GM21526 (cell line): ENCODE measurements around the gene AKIRIN2.

Experiments
- ATAC-seq: cut with Tn5 transposase; IDR thresholded peaks from one replicate; pipeline ENCODE4 v1.9.1; 2021; ENCODE audit warnings: moderate library complexity; ENCODE audit not compliant: unreplicated experiment, low FRiP score

The AKIRIN2 gene

GRCh38 chr6:87701676-87702588 is at the start of gene AKIRIN2:
TSS of gene AKIRIN2 (minus strand) at chr6:87702233. CDS start at chr6:87701684, 549 bp downstream.
- ATAC-seq: peak; percentile 60

GRCh38 chr6:87747646-87748045 is 45.6 kb upstream of the AKIRIN2 start:
- ATAC-seq: no peak

- no peak for ATAC-seq
Observed at GRCh38 chr6:87745966-87746721, 44.1 kb upstream of the AKIRIN2 start.

- no peak for ATAC-seq
Observed at GRCh38 chr6:87743454-87743853, 41.4 kb upstream of the AKIRIN2 start.

GRCh38 chr6:87742106-87742505 is 40.1 kb upstream of the AKIRIN2 start:
- no peak for ATAC-seq

GRCh38 chr6:87741001-87741650 is 39.1 kb upstream of the AKIRIN2 start:
- no peak for ATAC-seq

- ATAC-seq: no peak
Observed at GRCh38 chr6:87738744-87739143, 36.7 kb upstream of the AKIRIN2 start.

GRCh38 chr6:87738000-87738399 is 36.0 kb upstream of the AKIRIN2 start:
- ATAC-seq: no peak

GRCh38 chr6:87736809-87737540 is 34.9 kb upstream of the AKIRIN2 start:
- no peak for ATAC-seq

GRCh38 chr6:87731818-87732661 is 30.0 kb upstream of the AKIRIN2 start:
- ATAC-seq: peak; percentile 64

- ATAC-seq: no peak
Observed at GRCh38 chr6:87731080-87731479, 29.0 kb upstream of the AKIRIN2 start.

- ATAC-seq: no peak
Observed at GRCh38 chr6:87729965-87730719, 28.1 kb upstream of the AKIRIN2 start.

- ATAC-seq: no peak
Observed at GRCh38 chr6:87728706-87729105, 26.7 kb upstream of the AKIRIN2 start.

GRCh38 chr6:87724983-87725811 is 23.2 kb upstream of the AKIRIN2 start:
- ATAC-seq: peak; percentile 81

GRCh38 chr6:87723170-87724078 is 21.4 kb upstream of the AKIRIN2 start:
- ATAC-seq: no peak

- no peak for ATAC-seq
Observed at GRCh38 chr6:87722540-87723169, 20.6 kb upstream of the AKIRIN2 start.
